GM21528 (cell line): ENCODE measurements around the gene ENO1.

Source experiments
- ATAC-seq: cut with Tn5 transposase; IDR thresholded peaks from one replicate; pipeline ENCODE4 v1.9.1; 2021; ENCODE audit warnings: mild to moderate bottlenecking, moderate library complexity; ENCODE audit not compliant: unreplicated experiment, low FRiP score

ENO1 gene

DNA sequence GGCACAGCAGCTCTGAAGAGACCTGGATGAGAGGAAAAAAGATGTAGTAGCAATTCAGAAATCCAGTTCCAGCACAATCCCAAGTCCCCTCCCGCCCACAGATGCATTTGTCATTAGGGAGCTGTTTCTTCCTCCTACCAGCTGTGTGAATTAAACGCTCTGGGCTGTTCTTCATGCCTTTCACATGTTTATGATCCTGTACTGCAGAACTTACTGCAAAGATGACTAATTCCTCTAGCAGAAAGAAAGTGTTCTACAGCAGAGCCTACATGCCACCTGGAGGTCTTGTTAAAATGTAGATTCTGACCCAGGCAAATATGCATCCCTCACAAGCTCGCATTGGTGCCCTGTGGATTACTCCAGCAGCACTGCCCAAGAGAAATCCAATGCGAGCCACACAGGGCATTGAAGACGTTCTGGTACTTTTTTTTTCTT lies 6.5 kb downstream of the ENO1 start:
- ATAC-seq, result no peak

DNA sequence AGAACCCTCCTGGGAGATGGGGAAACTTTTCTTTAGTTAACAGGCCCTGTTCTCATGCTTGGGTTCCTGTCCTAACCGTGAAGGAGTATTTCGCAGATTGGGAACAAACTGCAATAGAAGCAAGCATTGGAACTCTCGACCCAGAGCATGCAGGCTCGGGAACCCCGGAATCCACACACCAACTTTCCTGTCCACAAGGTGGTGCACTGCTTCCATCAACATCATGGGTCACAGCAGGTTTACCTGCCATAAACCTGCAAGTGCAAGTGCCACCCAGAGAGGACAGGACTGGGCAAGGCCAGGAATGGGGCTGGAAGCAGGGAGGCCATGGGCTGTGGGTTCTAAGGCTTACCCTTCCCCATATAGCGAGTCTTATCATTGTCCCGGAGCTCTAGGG lies 6.9 kb downstream of the ENO1 start:
- ATAC-seq, result no peak

DNA sequence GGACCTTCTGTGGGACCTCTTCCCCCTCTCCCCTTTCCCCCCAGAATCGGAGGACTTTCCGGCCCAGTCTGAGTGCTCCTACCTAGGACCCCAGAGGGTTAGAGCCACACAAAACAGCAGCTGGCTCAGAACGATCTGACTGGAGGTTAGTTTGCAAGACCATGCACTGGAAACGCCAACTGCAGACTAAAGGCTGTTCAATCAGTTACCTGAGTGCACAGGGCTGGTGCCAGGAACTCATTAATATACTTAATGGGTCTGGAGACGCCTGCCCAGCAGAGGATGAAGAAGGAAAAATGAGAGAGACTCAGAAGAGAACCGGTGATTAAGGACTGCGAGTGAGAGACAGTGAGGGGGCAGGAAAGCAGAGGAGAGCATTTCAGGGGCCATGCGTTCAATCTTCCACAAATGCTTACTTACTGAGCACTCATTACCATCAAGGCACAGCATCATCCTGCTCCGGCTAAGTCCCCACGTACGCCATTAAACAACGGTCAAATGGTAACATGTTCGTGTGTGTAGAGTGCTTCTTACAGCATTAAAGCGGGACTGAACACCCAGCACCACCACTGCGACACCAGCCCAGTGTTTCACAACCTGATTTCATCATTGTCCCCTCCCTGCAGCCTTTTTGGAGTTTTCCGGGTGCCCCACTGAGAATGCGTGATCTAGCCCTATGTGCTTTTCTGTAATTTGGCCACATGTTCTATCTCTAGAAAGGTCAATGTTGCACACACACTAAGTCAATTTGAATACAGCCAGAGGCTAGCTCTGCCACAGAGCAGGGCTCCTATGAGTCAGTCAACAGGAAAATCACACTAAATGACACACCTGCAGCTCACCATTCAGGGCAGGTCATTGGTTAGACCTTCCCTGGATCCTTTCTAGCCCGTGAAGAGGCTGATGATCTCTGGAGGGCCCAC lies 7.6 kb downstream of the ENO1 start:
- ATAC-seq, result no peak

DNA sequence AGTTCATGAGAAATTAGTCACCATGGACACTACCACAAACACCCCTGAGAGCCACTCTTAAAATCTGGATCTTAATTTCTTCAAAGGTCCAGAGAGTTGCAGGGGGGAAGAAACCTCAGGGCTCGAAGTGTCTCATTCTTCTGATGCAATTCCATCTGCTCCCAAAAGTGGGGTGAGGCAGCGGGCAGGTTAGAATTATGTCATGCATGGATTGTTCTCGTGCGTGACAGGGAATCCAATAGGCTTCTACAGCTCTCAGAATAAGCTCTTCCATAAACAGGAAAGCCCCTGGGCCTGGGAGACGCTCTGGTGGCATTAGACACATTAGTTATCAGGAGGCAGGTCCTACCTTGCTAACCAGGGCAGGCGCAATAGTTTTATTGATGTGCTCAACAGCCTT lies 8.4 kb downstream of the ENO1 start:
- no peak for ATAC-seq

DNA sequence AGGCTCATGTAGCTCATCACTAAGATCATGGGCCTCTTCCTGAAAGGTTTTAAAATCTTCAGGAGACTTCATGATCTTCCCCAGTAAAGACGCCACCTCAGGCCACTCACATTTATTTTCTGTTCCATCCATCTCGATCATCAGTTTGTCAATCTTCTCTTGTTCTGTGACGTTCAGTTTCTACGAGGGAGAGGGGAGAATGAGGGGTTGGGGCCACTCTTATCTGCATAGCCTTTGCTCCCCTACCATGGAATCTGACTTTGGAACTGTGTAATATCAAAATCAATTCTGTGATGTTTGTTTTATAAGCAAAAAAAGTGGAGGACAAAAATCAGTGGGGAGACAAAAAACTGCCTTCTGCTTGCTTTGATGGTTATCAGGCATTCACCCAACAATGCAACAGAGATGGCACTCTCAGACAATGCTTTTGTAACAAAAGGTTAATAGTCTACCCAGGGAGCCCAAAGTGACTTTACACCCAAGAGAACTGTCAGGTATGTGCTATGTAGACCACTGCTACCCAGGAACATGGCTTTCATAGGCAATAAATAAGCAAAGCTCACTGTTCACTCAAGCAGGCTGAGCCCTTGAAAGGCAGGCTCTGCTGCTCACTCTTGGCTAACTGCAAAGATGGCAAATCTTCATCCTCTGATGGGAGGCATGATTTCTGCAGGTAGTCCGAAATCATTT lies 10.5 kb downstream of the ENO1 start:
- no peak for ATAC-seq

DNA sequence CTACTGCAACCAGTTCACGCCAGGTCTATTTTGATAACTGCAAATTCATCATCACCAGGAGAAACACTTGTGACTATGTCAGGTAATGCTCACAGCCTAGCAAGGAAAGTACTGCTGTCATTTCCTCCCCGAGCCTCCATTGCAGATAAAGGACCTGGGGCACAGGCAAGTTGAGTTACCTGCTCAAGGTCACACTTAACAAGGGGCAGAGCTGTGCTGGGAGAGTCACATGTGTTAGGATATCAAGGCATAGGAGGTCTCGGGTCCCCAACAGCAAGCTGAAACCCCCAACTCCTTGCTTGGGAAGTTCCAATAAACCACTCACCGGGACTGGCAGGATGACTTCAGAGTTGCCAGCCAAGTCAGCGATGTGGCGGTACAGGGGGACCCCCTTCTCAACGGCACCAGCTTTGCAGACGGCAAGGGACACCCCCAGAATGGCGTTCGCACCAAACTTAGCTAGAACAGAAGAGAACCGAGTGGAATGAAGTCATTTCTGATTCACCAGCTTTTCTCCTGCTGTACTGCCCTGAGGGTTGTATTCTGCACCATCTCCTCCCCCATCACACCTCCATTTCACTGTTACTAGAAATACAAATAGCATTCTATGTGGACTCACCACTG lies 11.6 kb downstream of the ENO1 start:
- ATAC-seq, result no peak

DNA sequence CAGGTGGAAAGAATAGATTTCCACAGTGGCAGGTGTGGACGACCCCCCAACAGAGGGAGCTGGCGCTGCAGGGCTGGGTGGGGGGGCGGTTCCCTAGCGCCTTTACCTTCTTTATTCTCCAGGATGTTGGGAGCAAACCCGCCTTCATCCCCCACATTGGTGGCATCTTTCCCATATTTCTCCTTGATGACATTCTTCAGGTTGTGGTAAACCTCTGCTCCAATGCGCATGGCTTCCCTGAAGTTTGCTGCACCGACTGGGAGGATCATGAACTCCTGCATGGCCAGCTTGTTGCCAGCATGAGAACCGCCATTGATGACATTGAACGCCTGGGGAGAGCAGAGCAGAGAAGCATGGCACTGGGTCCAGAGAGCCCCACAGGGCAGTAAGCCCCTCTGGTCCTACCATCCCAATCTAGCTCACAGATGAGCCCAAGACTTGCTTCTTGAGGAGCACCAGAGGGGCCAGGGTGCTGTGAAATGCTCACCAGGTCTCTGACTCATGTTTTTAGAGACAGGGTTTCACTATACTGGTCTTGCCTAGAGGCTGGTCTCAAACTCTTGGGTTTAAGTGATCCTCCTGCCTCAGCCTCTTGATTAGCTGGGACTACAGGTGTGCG lies 12.2 kb downstream of the ENO1 start:
- no peak for ATAC-seq

DNA sequence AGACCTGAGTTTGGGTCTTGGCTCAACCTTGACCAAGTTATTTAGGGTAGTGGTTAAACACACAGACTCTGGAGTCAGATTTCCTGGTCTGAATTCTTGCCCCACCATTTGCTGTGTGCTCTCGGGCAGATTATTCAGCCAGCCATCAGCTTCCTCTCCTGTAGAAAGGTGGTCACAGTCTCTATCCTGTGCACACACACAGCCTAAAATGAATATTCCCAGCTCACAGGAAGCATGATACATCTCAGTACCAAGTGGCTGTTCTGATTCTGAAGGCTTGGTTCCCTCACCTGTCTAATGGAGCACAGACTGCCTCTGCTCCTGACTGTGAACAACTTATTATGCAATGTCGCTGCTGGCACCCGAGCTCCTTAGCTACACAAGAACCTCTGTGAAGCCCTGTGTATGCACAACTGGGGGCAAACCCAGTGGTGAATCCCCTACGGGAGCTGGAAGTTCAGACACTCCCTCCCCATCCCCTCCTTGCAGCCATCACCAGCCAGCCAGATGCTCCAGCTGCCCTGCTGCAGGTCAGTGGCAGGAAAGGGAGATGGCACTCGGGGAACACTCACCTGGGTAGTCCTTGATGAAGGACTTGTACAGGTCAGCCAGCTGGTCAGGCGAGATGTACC lies 13.7 kb downstream of the ENO1 start:
- no peak for ATAC-seq

DNA sequence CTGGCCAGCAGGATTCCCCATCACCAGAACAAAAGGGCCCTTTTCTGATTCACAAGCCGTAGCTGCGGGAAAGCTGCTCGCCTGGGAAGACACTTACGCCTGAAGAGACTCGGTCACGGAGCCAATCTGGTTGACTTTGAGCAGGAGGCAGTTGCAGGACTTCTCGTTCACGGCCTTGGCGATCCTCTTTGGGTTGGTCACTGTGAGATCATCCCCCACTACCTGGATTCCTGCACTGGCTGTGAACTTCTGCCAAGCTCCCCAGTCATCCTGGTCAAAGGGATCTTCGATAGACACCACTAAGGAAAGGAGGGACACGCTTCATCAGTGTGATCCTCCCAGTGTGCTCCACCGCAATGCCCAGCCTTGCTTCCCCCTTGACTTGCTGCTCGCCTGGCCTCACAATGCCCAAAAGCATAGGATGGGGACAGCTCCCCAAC lies 14.7 kb downstream of the ENO1 start:
- no peak for ATAC-seq

DNA sequence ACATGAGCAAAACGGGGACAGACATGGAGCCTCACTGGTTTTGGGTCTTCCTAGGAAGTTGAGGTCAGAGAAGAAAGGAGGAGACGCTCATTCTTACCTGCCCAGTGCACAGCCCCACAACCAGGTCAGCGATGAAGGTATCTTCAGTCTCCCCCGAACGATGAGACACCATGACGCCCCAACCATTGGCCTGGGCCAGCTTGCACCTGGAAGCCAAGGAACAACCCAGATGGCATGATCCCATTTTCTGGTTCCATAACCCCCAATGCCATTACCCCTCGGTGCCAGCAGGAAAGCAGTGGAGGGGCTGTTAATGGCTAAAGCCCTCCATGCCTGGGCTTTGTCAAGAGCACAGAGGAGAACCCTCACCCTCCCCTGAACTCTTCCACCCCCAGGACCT lies 15.3 kb downstream of the ENO1 start:
- no peak for ATAC-seq

DNA sequence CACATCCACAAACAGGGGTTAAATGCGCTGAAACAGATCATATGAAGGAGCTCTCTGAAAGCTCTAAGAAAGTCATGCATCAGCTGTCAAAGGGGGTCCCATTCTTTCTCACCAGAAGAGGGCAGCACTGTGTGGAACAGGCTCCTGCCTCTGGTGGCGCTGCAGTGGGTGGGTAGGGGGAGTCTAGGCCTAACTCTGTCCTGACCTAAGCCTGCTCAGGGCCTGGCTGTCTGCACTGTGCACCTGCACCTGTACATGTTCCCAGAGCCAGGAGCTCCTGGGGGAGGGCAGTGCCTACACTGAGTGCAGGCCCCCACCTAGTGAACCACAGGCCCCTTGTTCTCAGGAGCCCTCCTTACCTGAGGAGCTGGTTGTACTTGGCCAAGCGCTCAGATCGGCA lies 16.0 kb downstream of the ENO1 start:
- no peak for ATAC-seq

DNA sequence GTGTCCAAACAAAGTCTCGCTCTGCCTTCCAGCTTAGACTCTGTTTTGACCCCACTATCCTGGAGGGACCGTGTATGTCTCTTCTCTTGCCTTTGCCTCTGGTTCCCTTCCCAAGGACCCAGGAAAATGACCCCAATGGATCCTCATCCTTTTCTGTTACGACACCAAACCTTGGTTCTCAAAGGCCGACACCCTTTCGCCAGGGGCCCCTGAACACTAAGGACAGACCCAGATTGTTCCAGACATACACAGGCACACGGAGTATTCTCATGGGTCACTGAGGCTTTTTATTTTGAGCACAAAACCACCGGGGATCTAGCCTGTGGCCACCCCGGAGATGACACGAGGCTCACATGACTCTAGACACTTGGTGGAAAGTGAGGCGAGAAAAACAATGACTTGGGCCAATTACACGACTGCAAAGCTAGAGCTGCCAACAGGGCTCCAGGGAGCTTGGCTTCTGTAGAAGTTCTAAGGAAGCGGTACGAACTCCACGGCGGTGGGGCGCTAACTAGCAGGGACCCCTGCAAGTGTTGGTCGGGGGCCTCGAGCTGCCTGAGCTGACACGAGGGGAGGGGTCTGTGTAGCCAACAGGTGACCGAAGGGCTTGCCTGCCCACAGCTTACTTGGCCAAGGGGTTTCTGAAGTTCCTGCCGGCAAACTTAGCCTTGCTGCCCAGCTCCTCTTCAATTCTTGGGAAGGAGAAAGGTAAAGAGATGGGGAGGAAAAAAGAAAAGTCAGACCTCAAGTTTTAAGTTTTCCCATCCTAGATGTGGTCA lies 17.6 kb downstream of the ENO1 start:
- no peak for ATAC-seq

DNA sequence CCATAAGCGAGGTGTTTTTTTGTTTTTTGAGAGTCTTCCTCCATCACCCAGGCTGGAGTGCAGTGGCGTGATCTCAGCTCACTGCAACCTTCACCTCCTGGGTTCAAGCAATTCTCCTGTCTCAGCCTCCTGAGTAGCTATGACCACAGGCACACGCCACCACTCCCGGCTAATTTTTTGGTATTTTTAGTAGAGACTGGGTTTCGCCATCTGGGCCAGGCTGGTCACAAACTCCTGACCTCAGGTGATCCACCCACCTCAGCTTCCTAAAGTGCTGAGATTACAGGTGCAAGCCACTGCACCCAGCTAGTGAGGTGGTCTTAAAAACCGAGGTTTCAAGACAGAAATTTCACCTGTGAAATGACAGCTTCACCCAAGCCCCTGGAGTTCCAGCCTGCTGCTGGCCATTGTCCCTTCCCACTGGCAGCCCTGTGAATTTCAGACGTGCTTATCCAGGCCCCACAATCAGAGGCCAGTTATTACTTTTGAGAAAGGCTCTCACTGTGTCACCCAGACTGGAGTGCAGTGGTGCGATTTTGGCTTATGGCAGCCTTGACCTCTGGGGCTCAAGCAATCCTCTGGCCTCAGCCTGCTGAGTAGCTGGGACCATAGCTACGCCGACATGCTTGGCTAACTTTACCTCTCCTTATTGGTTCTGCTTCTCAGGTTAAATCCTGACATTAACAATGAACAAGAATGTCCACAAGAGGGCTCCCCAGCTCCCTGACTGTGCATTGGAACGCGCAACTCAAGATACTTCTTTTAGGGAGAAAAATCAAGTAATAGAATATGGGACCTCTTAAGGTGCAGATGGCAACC lies 19.4 kb downstream of the ENO1 start:
- ATAC-seq, result no peak

DNA sequence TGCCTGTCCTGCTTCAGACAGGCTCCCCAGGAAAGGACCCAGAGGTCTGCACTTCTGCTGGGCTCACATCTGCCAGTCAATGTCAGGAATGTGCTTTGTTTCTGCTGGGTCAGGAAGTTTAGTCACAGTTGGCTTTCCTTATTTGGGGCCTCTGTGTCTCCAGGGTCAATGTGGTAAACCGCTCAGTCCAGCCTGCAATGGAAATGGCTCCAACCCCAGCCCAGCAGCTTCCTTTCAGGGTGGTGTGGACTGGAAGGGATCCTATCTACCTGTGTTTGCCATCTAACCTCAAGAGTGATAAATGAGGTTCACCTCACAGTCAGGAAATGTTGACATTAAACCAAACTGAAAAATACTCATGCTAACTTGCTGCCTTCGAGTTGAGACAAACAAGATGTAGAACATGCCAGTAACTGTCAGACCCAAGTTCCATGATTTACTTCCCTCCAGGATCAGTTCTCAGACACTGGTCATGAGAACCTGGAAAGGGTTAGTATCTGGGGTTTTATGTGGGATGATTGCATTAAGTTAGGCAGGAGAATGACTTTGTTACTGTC lies 20.3 kb downstream of the ENO1 start:
- no peak for ATAC-seq

DNA sequence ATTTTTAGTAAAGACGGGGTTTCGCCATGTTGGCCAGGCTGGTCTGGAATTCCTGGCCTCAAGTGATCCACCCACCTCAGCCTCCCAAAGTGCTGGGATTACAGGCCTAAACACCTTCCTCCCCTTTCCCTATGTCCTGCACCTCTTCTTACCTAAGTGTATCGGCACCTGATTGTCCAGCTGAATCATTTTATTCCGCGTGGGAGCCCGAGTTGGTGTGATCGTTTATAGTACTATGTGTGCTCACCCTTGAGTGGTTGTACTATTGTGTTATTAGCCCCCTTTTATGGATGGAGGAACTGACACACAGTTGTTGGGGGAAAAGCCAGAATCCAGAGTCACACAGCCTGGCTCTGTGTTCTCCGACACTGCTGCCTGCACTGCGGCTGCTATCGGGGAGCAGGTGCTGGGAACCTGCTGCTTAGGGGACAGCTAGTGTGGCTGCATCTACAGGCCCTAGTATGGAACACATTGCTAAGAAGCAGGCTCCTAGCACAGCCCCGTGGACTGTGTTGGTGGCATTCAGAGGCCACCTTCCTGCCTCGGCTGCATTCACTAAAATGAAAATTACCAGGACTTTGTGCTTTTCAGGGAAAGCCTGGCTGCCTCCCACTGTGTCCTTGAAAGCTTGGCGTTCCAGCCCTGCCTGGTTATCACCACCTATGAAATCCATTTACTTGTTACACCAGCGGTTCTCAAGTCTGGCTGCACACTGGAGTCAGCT lies 21.6 kb downstream of the ENO1 start:
- no peak for ATAC-seq

DNA sequence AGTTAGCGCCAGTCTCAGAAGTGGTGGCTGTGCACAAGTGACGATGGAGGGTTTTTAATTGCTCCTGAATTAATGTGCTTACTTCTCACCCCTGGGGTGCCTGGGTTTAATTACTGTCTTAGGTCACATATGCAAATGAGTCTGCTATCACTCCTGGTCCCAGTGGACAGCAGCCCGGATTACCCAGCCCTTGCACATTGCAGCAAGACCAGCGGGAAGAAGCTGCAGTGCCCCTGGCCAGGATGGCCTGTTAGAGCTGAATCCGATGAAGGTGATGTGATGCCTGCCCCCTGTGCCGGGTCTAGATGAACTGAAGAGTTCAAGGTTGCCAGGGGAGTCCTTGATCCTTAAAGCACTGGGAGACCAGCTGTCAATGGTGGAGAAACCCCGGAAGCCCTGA lies 24.2 kb downstream of the ENO1 start:
- ATAC-seq, result no peak

DNA sequence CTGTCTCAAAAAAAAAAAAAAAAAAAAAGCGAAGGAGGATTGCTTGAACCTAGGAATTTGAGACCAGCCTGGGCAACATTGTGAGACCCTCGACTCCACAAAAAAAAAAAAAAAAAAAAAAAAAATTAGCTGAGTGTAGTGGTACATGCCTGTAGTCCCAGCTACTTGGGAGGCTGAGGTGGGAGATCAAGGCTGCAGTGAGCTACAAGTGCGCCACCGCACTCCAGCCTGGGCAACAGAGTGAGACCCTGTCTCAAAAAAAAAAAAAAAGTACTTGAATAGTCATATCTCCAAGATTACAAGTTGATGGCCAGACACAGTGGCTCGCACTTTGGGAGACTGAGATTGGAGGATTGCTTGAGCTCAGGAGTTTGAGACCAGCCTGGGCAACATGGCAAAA lies 27.4 kb downstream of the ENO1 start:
- ATAC-seq, result no peak
